Lung (tissue), 12 donors: ENCODE measurements around the gene TMEM72. TPM values are rescaled to one million over a fixed set of nuclear protein-coding genes. Genes with fewer than 3 reads are reported as not detected.

ENCODE experiments used
- ATAC-seq: fragments of 200-7000 bp; cut with Tn5 transposase; one replicate; pipeline ENCODE4 v1.9.1; 2020; ENCODE audit warnings: moderate number of reproducible peaks; ENCODE audit not compliant: insufficient read depth, low FRiP score
- DNase-seq, 3 donors: peaks; one replicate each; pipeline ENCODE4 v3.0.0-alpha.2; 2013 to 2017
- H3K27ac ChIP-seq, 2 donors: one replicate each; pipeline ENCODE4 v1.5.1; 2013; ENCODE audit warnings: mild to moderate bottlenecking in 2 of 2, moderate library complexity in 2 of 2, control low read depth in 1 of 2, inconsistent platforms in 1 of 2, low read depth in 1 of 2, low read length in 1 of 2
- H3K27me3 ChIP-seq, 3 donors: one replicate each; pipeline ENCODE4 v1.5.1; 2013; ENCODE audit warnings: low read length in 2 of 3; ENCODE audit not compliant: control insufficient read depth in 3 of 3, insufficient read depth in 3 of 3
- H3K36me3 ChIP-seq, 4 donors: one replicate each; pipeline ENCODE4 v1.5.1; 2013; ENCODE audit warnings: low read length in 4 of 4, mild to moderate bottlenecking in 1 of 4, moderate library complexity in 1 of 4; ENCODE audit not compliant: control insufficient read depth in 4 of 4, insufficient read depth in 4 of 4
- H3K4me1 ChIP-seq, 5 donors: one replicate each; pipeline ENCODE4 v1.5.1; 2013; ENCODE audit warnings: low read length in 5 of 5, mild to moderate bottlenecking in 2 of 5, moderate library complexity in 1 of 5; ENCODE audit not compliant: control insufficient read depth in 5 of 5, insufficient read depth in 5 of 5
- H3K4me3 ChIP-seq: one replicate; pipeline ENCODE4 v1.5.1; 2013; ENCODE audit warnings: mild to moderate bottlenecking, control low read depth, moderate library complexity
- H3K9ac ChIP-seq, 2 donors: one replicate each; pipeline ENCODE4 v1.5.1; 2013; ENCODE audit warnings: low read length in 2 of 2, control low read depth in 1 of 2; ENCODE audit not compliant: insufficient read depth in 1 of 2
- H3K9me3 ChIP-seq, 4 donors: one replicate each; pipeline ENCODE4 v1.5.1; 2013; ENCODE audit warnings: low read length in 3 of 4, mild to moderate bottlenecking in 1 of 4, moderate library complexity in 1 of 4; ENCODE audit not compliant: control insufficient read depth in 4 of 4, insufficient read depth in 3 of 4
- CTCF ChIP-seq: IDR thresholded peaks from 2 replicates; pipeline ENCODE4 v1.5.1; 2012; ENCODE audit warnings: mild to moderate bottlenecking; ENCODE audit errors: control extremely low read depth, extremely low read depth
- WGBS, 2 donors: extraction: QIAGEN DNeasy Blood & Tissue Kit; methylation state at CpG; one replicate each; pipeline ENCODE4 v1.1.7; 2013; 5-methylcytosine and 5-hydroxymethylcytosine counted together
- polyA plus RNA-seq, 2 donors: library from polyadenylated mRNA; stranded (reverse); fragments of 200-250 nt; gene quantifications; one replicate each; pipeline ENCODE4 v1.2.1, GENCODE V29; 2013
- total RNA-seq, 2 donors: library from RNA; depleted of rRNA in 1 of 2; stranded (reverse); fragments of >200 nt in 1 of 2; gene quantifications; one replicate each; pipeline ENCODE4 v1.2.1, GENCODE V29; 2014 to 2021
- donor health status: control.
- donor health status: control.
- donor health status: Bipolar disorder and iron deficiency.
- donor health status: healthy.
- donor health status: DM: yes; HTN: yes; CAD: no.

Gene TMEM72
- total and polyA plus RNA-seq, 4 donors = 0.02 to 0.11 (median 0.04) TPM; not detected in 1

GRCh38 chr10:44889834-44890233 lies 21.3 kb upstream of the TMEM72 start:
- no peak overlapping the region for H3K27ac ChIP-seq
- H3K36me3 ChIP-seq = no peaks in the 10 kb centered on the region
- no peak overlapping the region for H3K4me3 ChIP-seq
- no peaks in the 10 kb centered on the region for H3K4me1 ChIP-seq
- H3K9me3 ChIP-seq = no peaks in the 10 kb centered on the region
- DNase-seq (no peak), ATAC-seq (no peak)
- H3K27me3 ChIP-seq = no peaks in the 10 kb centered on the region
- H3K9ac ChIP-seq = no peak overlapping the region
- WGBS, 2 donors = 84 to 89% methylated on average over 1 of the region's 1 CpG
- TF ChIP-seq CTCF = no peak

- no peaks in the 10 kb centered on the region for H3K27me3 ChIP-seq
- no peak for DNase-seq
- no peak overlapping the region for H3K4me3 ChIP-seq
- H3K9ac ChIP-seq = no peak overlapping the region
- TF ChIP-seq CTCF = no peak
- H3K4me1 ChIP-seq = no peaks in the 10 kb centered on the region
- WGBS, 2 donors = 89 to 92% methylated on average over 6 of the region's 6 CpGs
- H3K9me3 ChIP-seq = no peaks in the 10 kb centered on the region
- H3K36me3 ChIP-seq = no peaks in the 10 kb centered on the region
- ATAC-seq = no peak
- no peak overlapping the region for H3K27ac ChIP-seq
Measured at GRCh38 chr10:44890696-44891563, 20.2 kb upstream of the TMEM72 start.

GRCh38 chr10:44891721-44892120 lies 19.4 kb upstream of the TMEM72 start:
- Histone ChIP-seq H3K9me3 (no peaks in the 10 kb centered on the region), H3K27me3 (no peaks in the 10 kb centered on the region), H3K9ac (no peak overlapping the region), H3K4me3 (no peak overlapping the region), H3K27ac (no peak overlapping the region), H3K36me3 (no peaks in the 10 kb centered on the region), H3K4me1 (no peaks in the 10 kb centered on the region)
- 48 to 92% methylated on average over 1 of the region's 1 CpG for WGBS, 2 donors
- no peak for DNase-seq
- no peak for TF ChIP-seq CTCF
- no peak for ATAC-seq
